Natural killer cell treated with Interleukin-12 subunit alpha and Interleukin-12 subunit beta and Interleukin-15 and Interleukin-18, amount 100 ng/mL, for 72 hours (primary cell): ENCODE measurements around the gene KIR2DL1. TPM values are rescaled to one million over a fixed set of nuclear protein-coding genes. Genes with fewer than 3 reads are reported as not detected.
"Not testable (repeated sequence)": the region's sequence is repeated elsewhere in the genome, so short reads cannot be mapped to it uniquely, and the experiment has no call there.

Experiments used
- ATAC-seq, 2 donors: fragments of 150-1000 bp; cut with Tn5 transposase in 1 of 2; sonication (Bioruptor Pico), chemical (Tn5 transposase) in 1 of 2; 2 replicates each; pipeline ENCODE4 v1.10.0; 2021
- DNase-seq: peaks from one replicate; pipeline ENCODE4 v3.0.0; 2022; ENCODE audit warnings: low spot score
- H3K27ac Mint-ChIP-seq, 2 donors: 1 replicate in 1 of 2; 2 replicates in 1 of 2; pipeline ENCODE4 v1.8.0; 2022; ENCODE audit warnings: mixed read lengths in 2 of 2, mild to moderate bottlenecking in 1 of 2, moderate library complexity in 1 of 2
- H3K27me3 Mint-ChIP-seq, 2 donors: 1 replicate in 1 of 2; 2 replicates in 1 of 2; pipeline ENCODE4 v1.8.0; 2022; ENCODE audit warnings: mixed read lengths in 2 of 2
- H3K36me3 Mint-ChIP-seq: one replicate; pipeline ENCODE4 v1.8.0; 2022; ENCODE audit warnings: mixed read lengths
- H3K4me1 Mint-ChIP-seq, 2 donors: 1 replicate in 1 of 2; 2 replicates in 1 of 2; pipeline ENCODE4 v1.8.0; 2022; ENCODE audit warnings: low read depth in 2 of 2, mixed read lengths in 2 of 2, mild to moderate bottlenecking in 1 of 2
- H3K4me3 Mint-ChIP-seq: one replicate; pipeline ENCODE4 v1.8.0; 2022; ENCODE audit warnings: mixed read lengths
- H3K9me3 Mint-ChIP-seq: 2 replicates; pipeline ENCODE4 v1.8.0; 2022; ENCODE audit warnings: mixed read lengths
- total RNA-seq, 2 donors: library from RNA; stranded (reverse); gene quantifications; one replicate each; pipeline ENCODE4 v1.2.3, GENCODE V29; 2022

Gene KIR2DL1
- total RNA-seq, 2 donors from 2014 or later, result 11.4 to 19.5 TPM

- H3K36me3 Mint-ChIP-seq, DNase-seq, ATAC-seq, H3K27ac Mint-ChIP-seq, H3K9me3 Mint-ChIP-seq: not testable (repeated sequence)
- Mint-ChIP-seq H3K27me3 (peaks cover 13 to 19% of the 10 kb centered on the region in 2 donors), H3K4me1 (peaks cover 11 to 25% of the 10 kb centered on the region in 2 donors), H3K4me3 (peak overlapping the region; percentile 13)
Observed at GRCh38 chr19:54747614-54748322, 21.8 kb upstream of the KIR2DL1 start.

- H3K9me3 Mint-ChIP-seq, DNase-seq, ATAC-seq, H3K4me3 Mint-ChIP-seq, H3K36me3 Mint-ChIP-seq: not testable (repeated sequence)
- Mint-ChIP-seq H3K4me1 (peaks cover 19 to 26% of the 10 kb centered on the region in 2 donors), H3K27me3 (peaks cover 12 to 13% of the 10 kb centered on the region in 2 donors), H3K27ac (peak overlapping the region; percentile 30 to 43)
Observed at GRCh38 chr19:54750276-54750675, 19.3 kb upstream of the KIR2DL1 start.

- not testable (repeated sequence) for H3K36me3 Mint-ChIP-seq, H3K9me3 Mint-ChIP-seq, H3K27me3 Mint-ChIP-seq, DNase-seq
- peak; percentile 66 to 74 for ATAC-seq
- Mint-ChIP-seq H3K4me1 (peaks cover 47 to 48% of the 10 kb centered on the region in 2 donors), H3K4me3 (peak overlapping the region; percentile 83), H3K27ac (peak overlapping the region; percentile 83 to 92)
Observed at GRCh38 chr19:54756204-54757110, 13.1 kb upstream of the KIR2DL1 start.

GRCh38 chr19:54758577-54758976 is 11.0 kb upstream of the KIR2DL1 start:
- ATAC-seq, result not testable (repeated sequence)

GRCh38 chr19:54764219-54764618 is 5.4 kb upstream of the KIR2DL1 start:
- H3K27ac Mint-ChIP-seq, DNase-seq, ATAC-seq: not testable (repeated sequence)

More at GRCh38 chr19:54758577-54758976, 11.0 kb upstream of the KIR2DL1 start:
- not testable (repeated sequence) for H3K9me3 Mint-ChIP-seq, H3K36me3 Mint-ChIP-seq, DNase-seq, H3K27ac Mint-ChIP-seq, H3K4me3 Mint-ChIP-seq, H3K27me3 Mint-ChIP-seq
- peaks cover 47 to 48% of the 10 kb centered on the region in 2 donors for H3K4me1 Mint-ChIP-seq

GRCh38 chr19:54766464-54766863 is 3.1 kb upstream of the KIR2DL1 start:
- H3K36me3 Mint-ChIP-seq, ATAC-seq, H3K27ac Mint-ChIP-seq, DNase-seq, H3K9me3 Mint-ChIP-seq, H3K27me3 Mint-ChIP-seq, H3K4me3 Mint-ChIP-seq: not testable (repeated sequence)
- H3K4me1 Mint-ChIP-seq, result peaks cover 23% of the 10 kb centered on the region in 2 donors

More at GRCh38 chr19:54764219-54764618, 5.4 kb upstream of the KIR2DL1 start:
- not testable (repeated sequence) for H3K4me3 Mint-ChIP-seq, H3K9me3 Mint-ChIP-seq, H3K27me3 Mint-ChIP-seq, H3K36me3 Mint-ChIP-seq
- H3K4me1 Mint-ChIP-seq, result peaks cover 7 to 11% of the 10 kb centered on the region in 2 donors

- not testable (repeated sequence) for DNase-seq, H3K27me3 Mint-ChIP-seq, H3K9me3 Mint-ChIP-seq, H3K36me3 Mint-ChIP-seq
- H3K27ac Mint-ChIP-seq, result peak overlapping the region; percentile 83 to 90
- ATAC-seq, result peak in 1 of 2 donors; percentile 63
- peak overlapping the region; percentile 74 for H3K4me3 Mint-ChIP-seq
- H3K4me1 Mint-ChIP-seq, result peaks cover 42 to 43% of the 10 kb centered on the region in 2 donors
Observed at GRCh38 chr19:54770511-54770910, 918 bp downstream of the KIR2DL1 start.

- peaks cover 42 to 43% of the 10 kb centered on the region in 2 donors for H3K4me1 Mint-ChIP-seq
- peak; percentile 86 to 88 for ATAC-seq
- peak overlapping the region in 1 of 2 donors; percentile 90 for H3K27ac Mint-ChIP-seq
- not testable (repeated sequence) for H3K36me3 Mint-ChIP-seq, H3K27me3 Mint-ChIP-seq, H3K9me3 Mint-ChIP-seq, DNase-seq
- H3K4me3 Mint-ChIP-seq, result peak overlapping the region; percentile 46
Observed at GRCh38 chr19:54771018-54771960, 1.7 kb downstream of the KIR2DL1 start.

- not testable (repeated sequence) for H3K4me3 Mint-ChIP-seq, H3K36me3 Mint-ChIP-seq, ATAC-seq, H3K9me3 Mint-ChIP-seq, H3K27me3 Mint-ChIP-seq, DNase-seq
- Mint-ChIP-seq H3K4me1 (peaks cover 40 to 42% of the 10 kb centered on the region in 2 donors), H3K27ac (peak overlapping the region in 1 of 2 donors; percentile 26)
Observed at GRCh38 chr19:54772666-54773065, 3.1 kb downstream of the KIR2DL1 start.

- H3K36me3 Mint-ChIP-seq, H3K9me3 Mint-ChIP-seq, ATAC-seq, H3K4me3 Mint-ChIP-seq, H3K27ac Mint-ChIP-seq, DNase-seq: not testable (repeated sequence)
- Mint-ChIP-seq H3K4me1 (peaks cover 30 to 31% of the 10 kb centered on the region in 2 donors), H3K27me3 (peaks cover 6 to 11% of the 10 kb centered on the region in 2 donors)
Observed at GRCh38 chr19:54775095-54775815, 5.7 kb downstream of the KIR2DL1 start.

GRCh38 chr19:54775830-54776229 is 6.2 kb downstream of the KIR2DL1 start:
- not testable (repeated sequence) for ATAC-seq, H3K36me3 Mint-ChIP-seq
- H3K4me1 Mint-ChIP-seq, result peaks cover 24 to 25% of the 10 kb centered on the region in 2 donors

GRCh38 chr19:54777851-54778250 is 8.3 kb downstream of the KIR2DL1 start:
- not testable (repeated sequence) for H3K36me3 Mint-ChIP-seq, ATAC-seq, H3K4me3 Mint-ChIP-seq, H3K9me3 Mint-ChIP-seq, H3K27ac Mint-ChIP-seq, DNase-seq
- peaks cover 9 to 14% of the 10 kb centered on the region in 2 donors for H3K4me1 Mint-ChIP-seq
- H3K27me3 Mint-ChIP-seq, result peaks cover 6 to 11% of the 10 kb centered on the region in 2 donors

More at GRCh38 chr19:54775830-54776229, 6.2 kb downstream of the KIR2DL1 start:
- H3K27me3 Mint-ChIP-seq, result peaks cover 6 to 13% of the 10 kb centered on the region in 2 donors
- H3K27ac Mint-ChIP-seq, H3K9me3 Mint-ChIP-seq, H3K4me3 Mint-ChIP-seq, DNase-seq: not testable (repeated sequence)
